ENCODE results near the gene CTNND2. TPM values are rescaled to one million over a fixed set of nuclear protein-coding genes. Genes with fewer than 3 reads are reported as not detected.

The CTNND2 gene
- total RNA-seq, 2 experiments from 2014 or later, result not detected

GRCh38 chr5:11258001-11258400 is 646.2 kb downstream of the CTNND2 start:
- ATAC-seq (no peak), DNase-seq (no peak)
- H3K4me1 Mint-ChIP-seq (ENCODE audit: low read depth), result no peaks in the 10 kb centered on the region
- no peaks in the 10 kb centered on the region for H3K27me3 Mint-ChIP-seq
- H3K27ac Mint-ChIP-seq, result no peak overlapping the region
- no peak for TF ChIP-seq CTCF (IDR thresholded peaks at IDR 0.05)
- CTCF ChIA-PET, result no interaction called here
- intact Hi-C loops (cut with micrococcal nuclease), result no loop called here
- H3K36me3 Mint-ChIP-seq (ENCODE audit: low read depth), result no peaks in the 10 kb centered on the region
- no peaks in the 10 kb centered on the region for H3K9me3 Mint-ChIP-seq
- POLR2A ChIA-PET, result no interaction called here
- H3K4me3 Mint-ChIP-seq, result no peak overlapping the region

GRCh38 chr5:11252523-11252922 is 651.7 kb downstream of the CTNND2 start:
- ChIA-PET POLR2A (no interaction called here), CTCF (no interaction called here)
- no peak for TF ChIP-seq CTCF (IDR thresholded peaks at IDR 0.05)
- Mint-ChIP-seq H3K4me1 (ENCODE audit: low read depth) (no peaks in the 10 kb centered on the region), H3K9me3 (no peaks in the 10 kb centered on the region), H3K27ac (no peak overlapping the region), H3K27me3 (no peaks in the 10 kb centered on the region), H3K36me3 (ENCODE audit: low read depth) (no peaks in the 10 kb centered on the region), H3K4me3 (no peak overlapping the region)
- DNase-seq (no peak), ATAC-seq (no peak)
- intact Hi-C loops (cut with micrococcal nuclease), result no loop called here

DNA sequence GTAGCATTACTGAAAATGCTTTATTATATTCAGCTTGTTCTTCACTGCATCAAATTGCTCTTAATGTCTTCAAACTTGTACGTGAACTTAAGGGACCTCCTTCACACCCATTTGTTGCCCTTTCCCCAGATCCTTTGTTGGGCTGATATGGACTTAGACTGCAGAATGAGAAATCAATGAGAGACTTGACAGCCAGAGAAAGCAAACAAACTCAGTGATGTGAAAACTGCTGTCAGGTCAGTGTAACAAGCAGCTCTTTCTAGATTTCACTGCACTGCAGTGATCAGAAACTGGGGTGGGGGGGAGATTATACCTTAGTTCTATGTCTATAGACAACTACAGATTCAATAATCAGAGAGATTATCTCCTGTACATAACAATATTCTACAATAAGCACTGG is 652.2 kb downstream of the CTNND2 start:
- no peaks in the 10 kb centered on the region for H3K9me3 Mint-ChIP-seq
- ATAC-seq, result no peak
- H3K36me3 Mint-ChIP-seq (ENCODE audit: low read depth), result no peaks in the 10 kb centered on the region
- H3K27ac Mint-ChIP-seq, result no peak overlapping the region
- TF ChIP-seq CTCF (IDR thresholded peaks at IDR 0.05), result no peak
- CTCF ChIA-PET, result no interaction called here
- intact Hi-C loops (cut with micrococcal nuclease), result no loop called here
- no peak for DNase-seq
- H3K4me3 Mint-ChIP-seq, result no peak overlapping the region
- POLR2A ChIA-PET, result no interaction called here
- no peaks in the 10 kb centered on the region for H3K27me3 Mint-ChIP-seq
- H3K4me1 Mint-ChIP-seq (ENCODE audit: low read depth), result no peaks in the 10 kb centered on the region

DNA sequence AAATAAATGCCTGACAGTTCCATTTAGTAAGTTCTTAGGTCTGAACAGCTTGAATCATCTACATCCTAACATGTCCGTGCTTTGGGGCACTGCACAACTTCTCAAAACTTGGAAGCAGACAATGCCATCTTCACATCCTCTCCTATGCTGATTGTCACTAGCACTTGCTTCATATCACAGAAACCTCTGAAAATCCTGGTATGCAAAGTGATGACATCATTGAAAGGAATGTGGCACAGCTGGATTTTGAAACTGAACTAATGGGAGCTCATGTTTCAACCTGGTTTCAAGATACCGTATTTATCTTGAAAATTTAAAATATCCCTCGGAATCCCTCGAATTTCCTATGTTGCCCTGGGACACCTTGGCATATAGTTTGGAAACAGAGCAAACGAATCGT is 653.0 kb downstream of the CTNND2 start:
- Mint-ChIP-seq H3K36me3 (ENCODE audit: low read depth) (no peaks in the 10 kb centered on the region), H3K9me3 (no peaks in the 10 kb centered on the region), H3K27me3 (no peaks in the 10 kb centered on the region), H3K4me1 (ENCODE audit: low read depth) (no peaks in the 10 kb centered on the region), H3K27ac (no peak overlapping the region), H3K4me3 (no peak overlapping the region)
- ChIA-PET POLR2A (no interaction called here), CTCF (interaction anchor here (1.2 kb wide), 1 partner anchor 15 kb away, joined by 3 read pairs; no protein-coding TSS in a partner anchor)
- ATAC-seq, result no peak
- no peak for TF ChIP-seq CTCF (IDR thresholded peaks at IDR 0.05)
- intact Hi-C loops (cut with micrococcal nuclease), result no loop called here
- DNase-seq, result no peak

DNA sequence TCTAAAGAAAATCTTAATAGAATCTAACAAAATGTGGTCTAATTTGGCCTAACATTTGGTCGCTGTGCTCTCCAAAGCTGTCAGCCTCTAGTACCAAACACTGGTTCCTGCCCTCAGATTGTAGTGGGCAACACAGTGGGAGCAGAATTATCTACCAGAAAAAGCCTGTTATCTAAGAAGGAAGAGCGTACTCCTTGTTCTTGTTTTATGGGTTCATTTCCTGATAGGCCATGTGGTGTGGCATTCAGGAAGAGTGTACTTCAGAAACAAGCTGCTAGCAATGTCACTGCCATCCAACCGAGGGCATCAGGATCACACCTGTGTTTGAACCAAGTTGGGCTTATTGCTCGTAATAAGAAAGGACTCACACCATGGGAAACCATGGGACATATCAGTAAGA is 655.3 kb downstream of the CTNND2 start:
- no peak overlapping the region for H3K4me3 Mint-ChIP-seq
- no peak overlapping the region for H3K27ac Mint-ChIP-seq
- ChIA-PET POLR2A (no interaction called here), CTCF (no interaction called here)
- ATAC-seq, result no peak
- no peaks in the 10 kb centered on the region for H3K9me3 Mint-ChIP-seq
- H3K4me1 Mint-ChIP-seq (ENCODE audit: low read depth), result no peaks in the 10 kb centered on the region
- H3K36me3 Mint-ChIP-seq (ENCODE audit: low read depth), result no peaks in the 10 kb centered on the region
- intact Hi-C loops (cut with micrococcal nuclease), result no loop called here
- DNase-seq, result no peak
- no peaks in the 10 kb centered on the region for H3K27me3 Mint-ChIP-seq
- TF ChIP-seq CTCF (IDR thresholded peaks at IDR 0.05), result no peak

All from activated CD8-positive, alpha-beta T cell treated with anti-CD3 and anti-CD28 coated beads for 36 hours (primary cell).